Hematopoietic multipotent progenitor cell treated with erythropoietin and hydrocortisone succinate and interleukin-3 and kit ligand, for 6 days (in vitro differentiated cells): ENCODE measurements around the gene ANK2.

Experiments
- DNase-seq: peaks from one replicate; pipeline ENCODE4 v3.0.0-alpha.2; 2015

Gene ANK2

GRCh38 chr4:113101669-113102068 lies 52.2 kb downstream of the ANK2 start:
- no peak for DNase-seq

- no peak for DNase-seq
Measured at GRCh38 chr4:113103556-113103955, 54.1 kb downstream of the ANK2 start.

GRCh38 chr4:113106108-113106507 lies 56.7 kb downstream of the ANK2 start:
- DNase-seq = no peak

- DNase-seq = no peak
Measured at GRCh38 chr4:113109106-113109718, 59.8 kb downstream of the ANK2 start.

GRCh38 chr4:113112338-113112978 lies 63.0 kb downstream of the ANK2 start:
- DNase-seq = no peak

- no peak for DNase-seq
Measured at GRCh38 chr4:113113151-113113550, 63.7 kb downstream of the ANK2 start.

GRCh38 chr4:113114884-113115283 lies 65.4 kb downstream of the ANK2 start:
- no peak for DNase-seq

GRCh38 chr4:113116414-113117357 lies 67.2 kb downstream of the ANK2 start:
- no peak for DNase-seq

GRCh38 chr4:113117358-113117702 lies 67.9 kb downstream of the ANK2 start:
- no peak for DNase-seq

- no peak for DNase-seq
Measured at GRCh38 chr4:113122066-113122465, 72.6 kb downstream of the ANK2 start.

- no peak for DNase-seq
Measured at GRCh38 chr4:113125418-113125817, 76.0 kb downstream of the ANK2 start.

GRCh38 chr4:113131136-113131535 lies 81.7 kb downstream of the ANK2 start:
- DNase-seq = no peak

- DNase-seq = no peak
Measured at GRCh38 chr4:113131621-113132020, 82.2 kb downstream of the ANK2 start.

- no peak for DNase-seq
Measured at GRCh38 chr4:113141901-113142346, 92.5 kb downstream of the ANK2 start.

- DNase-seq = no peak
Measured at GRCh38 chr4:113142351-113142750, 92.9 kb downstream of the ANK2 start.

- no peak for DNase-seq
Measured at GRCh38 chr4:113144091-113144490, 94.6 kb downstream of the ANK2 start.

GRCh38 chr4:113145147-113145518 lies 95.7 kb downstream of the ANK2 start:
- no peak for DNase-seq

- no peak for DNase-seq
Measured at GRCh38 chr4:113145519-113146291, 96.3 kb downstream of the ANK2 start.

GRCh38 chr4:113146876-113147358 lies 97.5 kb downstream of the ANK2 start:
- DNase-seq = no peak

GRCh38 chr4:113147498-113148111 lies 98.2 kb downstream of the ANK2 start:
- DNase-seq = no peak

- DNase-seq = no peak
Measured at GRCh38 chr4:113148925-113149324, 99.5 kb downstream of the ANK2 start.

- DNase-seq = no peak
Measured at GRCh38 chr4:113153529-113154101, 104.2 kb downstream of the ANK2 start.
